Activated T-cell treated with anti-CD3 and anti-CD28 coated beads for 1 hour (primary cell): ENCODE data around the gene ARID3C.

Experiments used
- DNase-seq: peaks from one replicate; pipeline ENCODE4 v3.0.0-alpha.2; 2020; ENCODE audit warnings: low read depth

The ARID3C gene

GRCh38 chr9:34628656-34629490 is at the start of gene ARID3C:
Gene ARID3C (minus strand): TSS chr9:34629066. CDS start chr9:34628014, 1,052 bp downstream.
- DNase-seq = no peak

DNA sequence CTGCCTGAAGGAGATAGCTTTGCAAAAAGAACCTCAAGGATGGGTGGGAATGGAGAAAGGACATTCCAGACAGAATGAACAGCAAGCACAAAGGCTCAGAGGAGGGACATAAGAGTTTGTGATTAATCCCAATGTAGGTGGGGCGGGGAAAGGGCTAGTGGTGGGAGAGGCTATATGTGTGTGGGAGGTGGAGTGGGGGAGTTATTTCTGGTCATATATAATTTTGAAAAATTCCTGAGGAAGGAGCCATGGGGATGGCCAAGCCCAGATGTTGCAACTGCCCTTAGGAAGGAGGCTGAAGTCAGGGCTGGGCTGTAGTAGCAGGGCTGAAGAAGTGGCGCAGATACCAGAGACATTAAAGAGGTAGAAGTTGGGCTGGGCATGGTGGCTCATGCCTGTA is 47.0 kb upstream of the ARID3C start:
- DNase-seq = no peak

DNA sequence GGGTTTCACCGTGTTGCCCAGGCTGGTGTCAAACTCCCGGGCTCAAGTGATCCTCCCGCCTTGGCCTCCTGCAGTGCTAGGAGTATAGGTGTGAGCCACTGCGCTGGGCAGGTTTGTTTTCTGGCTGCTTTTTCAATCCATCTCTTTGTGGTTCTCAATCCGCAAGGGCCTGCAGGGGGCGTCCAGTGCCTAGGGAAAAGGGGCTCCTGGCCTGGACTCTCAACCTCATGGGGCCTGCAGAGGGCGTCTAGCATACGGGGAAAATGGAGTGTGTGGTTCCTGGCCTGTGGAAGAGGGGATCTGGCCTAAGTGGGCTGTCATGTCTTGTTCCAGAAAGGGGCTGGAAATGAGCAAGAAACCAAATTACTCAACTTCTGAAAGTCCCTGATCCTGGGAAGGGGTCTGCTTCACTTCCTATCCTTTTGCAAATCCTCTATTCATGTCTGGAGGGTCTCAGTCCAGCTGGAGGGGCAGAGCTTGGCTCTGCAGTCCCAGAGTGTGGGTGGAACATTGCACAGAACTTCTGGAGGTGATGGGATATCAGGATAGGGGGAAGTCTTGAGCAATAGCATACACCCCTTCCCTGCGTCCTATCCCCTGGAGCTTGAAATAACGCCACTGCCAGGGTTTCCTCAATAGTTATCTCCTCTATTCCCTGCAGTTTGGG is 46.3 kb upstream of the ARID3C start:
- DNase-seq = peak; percentile 47

- DNase-seq = no peak
Measured at GRCh38 chr9:34674440-34674839, 45.6 kb upstream of the ARID3C start.

GRCh38 chr9:34671307-34671706 is 42.4 kb upstream of the ARID3C start:
- DNase-seq = no peak

DNA sequence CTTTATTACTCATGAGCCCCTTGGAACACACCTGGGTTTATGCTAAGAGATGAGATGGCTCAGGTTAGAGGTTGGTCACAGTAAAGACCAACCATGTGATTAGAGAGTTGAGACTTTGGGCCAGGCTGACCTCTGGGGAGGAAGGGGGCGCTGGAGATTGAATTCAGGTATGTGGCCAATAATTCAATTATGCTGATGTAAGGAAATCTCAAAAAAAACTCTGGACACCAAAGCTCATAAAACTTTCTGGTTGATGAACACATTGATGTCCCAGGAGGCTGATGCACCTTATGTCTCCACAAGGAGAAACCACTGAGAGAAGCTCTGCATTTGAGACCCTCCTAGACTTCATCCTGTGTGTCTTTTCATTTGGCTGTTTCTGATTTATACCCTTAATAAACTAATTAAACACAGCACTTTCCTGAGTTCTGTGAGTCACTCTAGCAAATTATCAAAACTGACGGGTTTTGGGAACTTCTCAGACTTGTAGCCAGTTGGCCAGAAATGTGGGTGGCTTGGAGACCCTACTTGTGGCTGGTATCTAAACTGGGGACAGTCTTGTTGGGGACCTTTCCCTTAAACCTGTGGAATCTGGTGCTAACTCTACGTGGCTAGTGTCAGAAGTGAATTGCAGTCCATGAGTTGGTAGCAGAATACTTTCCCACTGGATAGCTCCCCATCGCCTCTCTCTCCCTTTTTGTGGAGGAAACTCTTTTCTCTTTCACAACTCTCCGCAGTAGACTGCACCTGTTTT is 41.1 kb upstream of the ARID3C start:
- DNase-seq = no peak

DNA sequence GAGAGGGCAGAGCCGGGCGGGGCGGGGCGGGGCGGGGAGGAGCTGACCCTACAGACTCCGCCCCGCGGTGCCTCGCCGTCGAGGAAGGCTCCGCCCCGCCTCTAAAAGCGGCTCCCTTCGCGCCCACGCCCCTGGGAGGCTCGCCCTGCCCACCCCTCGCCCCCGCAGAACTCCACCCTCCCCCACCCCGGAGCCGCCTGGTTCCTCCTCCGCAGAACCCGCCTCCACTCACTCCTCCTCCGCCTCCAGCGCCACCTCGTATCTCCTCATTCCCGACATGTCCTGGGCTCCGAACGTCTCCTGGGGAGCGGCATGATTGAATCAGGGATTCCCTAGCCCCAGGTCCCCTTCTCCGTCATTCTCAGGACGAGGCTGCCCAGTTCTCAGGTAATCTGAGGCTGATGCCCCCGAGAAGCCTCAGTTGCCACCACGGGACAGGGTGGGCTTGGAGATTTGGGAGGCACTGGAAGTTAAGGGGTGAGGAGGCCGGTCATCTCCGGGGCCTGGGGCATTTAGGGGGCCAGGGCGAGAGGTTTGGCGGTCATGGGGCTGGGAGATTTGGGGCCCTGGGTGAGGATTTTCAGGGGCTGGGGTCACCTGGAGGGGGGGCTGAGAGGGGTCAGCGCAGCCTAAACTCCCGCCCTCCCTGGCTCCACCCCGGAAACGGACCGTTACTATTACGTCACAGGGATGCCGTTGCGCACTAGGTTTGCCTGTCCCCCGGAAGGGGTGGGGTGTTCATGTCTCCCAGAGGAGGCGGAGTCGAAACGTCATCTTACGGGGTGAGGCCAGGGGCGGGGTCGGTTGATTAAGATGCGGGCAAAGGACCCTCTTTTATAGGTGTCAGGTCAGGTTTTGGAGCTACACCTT is 36.8 kb upstream of the ARID3C start:
- peak; percentile 85 for DNase-seq

DNA sequence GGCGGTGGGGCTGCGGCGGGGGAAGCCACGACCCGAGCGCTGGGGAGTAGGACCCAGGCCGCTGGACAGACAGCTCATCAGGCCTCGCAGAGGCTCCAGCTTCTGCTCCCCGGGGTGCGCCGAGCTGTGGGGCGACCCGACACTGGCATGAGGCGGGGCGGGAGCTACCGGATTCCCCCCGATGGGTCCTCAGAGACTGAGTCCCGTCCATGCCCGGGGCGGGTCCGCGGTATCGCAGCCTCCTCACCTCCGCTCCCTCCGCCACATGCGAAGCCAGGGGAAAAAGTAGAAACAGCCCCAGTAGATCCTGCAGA is 36.2 kb upstream of the ARID3C start:
- DNase-seq = no peak

GRCh38 chr9:34664281-34665066 is 35.6 kb upstream of the ARID3C start:
- DNase-seq = peak; percentile 70

DNA sequence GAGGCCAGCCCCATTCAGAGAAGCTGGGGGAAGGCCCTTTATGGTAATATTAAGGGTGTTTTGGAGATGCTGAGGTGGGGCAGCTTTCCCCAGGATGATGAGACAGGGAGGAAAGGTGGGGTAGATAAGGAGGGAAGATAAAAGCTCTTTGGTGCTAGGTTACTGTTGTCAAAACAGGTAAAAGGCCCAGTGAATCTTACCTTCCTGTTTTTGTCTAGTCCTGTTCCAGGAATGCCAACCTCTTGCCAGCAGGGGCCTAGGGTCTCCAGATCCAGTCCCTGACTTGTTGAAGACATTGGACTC is 34.4 kb upstream of the ARID3C start:
- no peak for DNase-seq

DNA sequence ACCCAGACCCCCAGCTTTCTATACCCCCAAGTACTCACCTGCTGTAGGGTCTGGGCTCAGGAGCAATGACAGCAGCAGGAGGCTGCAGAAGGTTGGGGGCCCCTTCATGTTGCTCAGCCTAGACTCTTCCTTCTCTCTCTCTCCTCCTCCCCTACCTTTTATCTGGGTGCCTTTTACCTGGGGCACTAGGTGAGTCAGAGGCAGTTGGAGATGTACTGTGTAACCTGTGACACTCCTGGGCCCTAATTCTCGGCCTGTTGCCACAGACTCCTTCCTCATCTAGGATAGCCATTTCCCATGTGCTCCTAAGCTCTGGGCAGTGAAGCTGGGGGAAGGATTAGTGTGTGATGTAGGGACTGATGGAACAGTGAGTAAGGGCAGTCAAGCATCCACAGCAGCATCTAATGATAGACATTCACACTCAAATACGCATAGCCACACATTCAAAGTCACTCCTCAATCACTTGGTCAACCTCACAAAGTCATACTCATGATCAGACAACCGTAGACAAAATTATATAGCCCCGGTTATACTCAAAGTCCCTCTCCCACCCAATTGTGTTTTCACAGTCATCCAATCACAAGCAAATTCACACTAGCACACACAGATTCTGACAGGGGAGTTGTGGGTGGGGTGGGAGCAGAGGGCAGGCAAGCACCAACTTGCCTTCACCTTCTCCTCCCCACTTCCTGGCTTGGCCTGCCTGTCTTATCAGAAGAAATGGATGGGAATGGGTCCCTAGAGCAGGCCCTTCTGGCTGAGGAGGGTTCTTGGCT is 33.8 kb upstream of the ARID3C start, which contains the start of gene CCL27:
Gene CCL27 (minus strand): TSS at position 132 of the 777 bp plus-strand sequence. CDS start 24 bp downstream, at position 108.
- DNase-seq = no peak

GRCh38 chr9:34659592-34660253 is 30.9 kb upstream of the ARID3C start:
- DNase-seq = no peak

DNA sequence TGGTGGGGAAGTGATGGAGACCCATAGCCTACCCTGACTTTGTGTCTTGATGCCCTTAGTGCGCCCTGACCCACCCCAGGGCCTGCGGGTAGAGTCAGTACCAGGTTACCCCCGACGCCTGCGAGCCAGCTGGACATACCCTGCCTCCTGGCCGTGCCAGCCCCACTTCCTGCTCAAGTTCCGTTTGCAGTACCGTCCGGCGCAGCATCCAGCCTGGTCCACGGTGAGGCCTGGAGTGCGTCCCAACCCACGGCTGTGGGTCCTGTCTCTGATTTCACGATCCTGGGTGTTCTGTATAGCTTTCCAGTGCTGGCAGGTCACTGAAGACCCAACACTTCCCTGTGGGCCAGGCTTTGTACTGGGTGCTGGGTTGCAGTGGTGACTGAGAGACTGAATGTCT is 29.6 kb upstream of the ARID3C start:
- no peak for DNase-seq

DNA sequence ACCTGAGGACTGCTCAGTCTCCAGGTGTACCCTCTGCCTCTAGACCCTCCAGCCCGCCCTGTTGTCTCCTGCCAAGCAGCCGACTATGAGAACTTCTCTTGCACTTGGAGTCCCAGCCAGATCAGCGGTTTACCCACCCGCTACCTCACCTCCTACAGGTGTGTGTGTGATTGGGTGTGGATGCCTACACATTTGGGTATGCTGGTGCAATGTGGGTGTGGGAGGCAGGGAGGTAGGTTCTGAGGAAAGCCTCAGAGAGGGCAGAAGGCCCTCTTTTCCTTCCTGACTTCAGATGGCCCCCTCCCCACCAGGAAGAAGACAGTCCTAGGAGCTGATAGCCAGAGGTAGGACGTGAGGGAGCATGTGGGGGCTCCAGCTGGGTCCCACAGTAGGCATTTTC is 28.1 kb upstream of the ARID3C start:
- DNase-seq = no peak

DNA sequence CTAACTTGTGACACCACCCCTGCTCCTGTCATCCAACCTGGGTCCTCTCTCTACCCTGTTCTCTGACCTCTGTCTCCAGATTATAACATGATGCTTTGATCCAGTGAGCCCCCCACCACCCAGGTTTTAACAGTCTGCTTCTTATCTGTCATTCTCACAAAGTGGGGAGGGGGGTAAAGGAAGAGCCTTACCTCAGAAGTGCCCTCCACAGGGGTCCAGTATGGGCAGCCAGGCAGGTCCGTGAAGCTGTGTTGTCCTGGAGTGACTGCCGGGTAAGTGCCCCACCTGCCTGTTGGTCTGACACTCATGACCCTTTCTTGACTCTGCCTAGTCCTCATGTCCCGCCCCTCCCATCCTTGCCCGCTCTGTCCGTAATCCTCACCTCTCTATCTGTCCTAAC is 26.5 kb upstream of the ARID3C start:
- DNase-seq = no peak

GRCh38 chr9:34654323-34655051 is 25.6 kb upstream of the ARID3C start:
- no peak for DNase-seq

DNA sequence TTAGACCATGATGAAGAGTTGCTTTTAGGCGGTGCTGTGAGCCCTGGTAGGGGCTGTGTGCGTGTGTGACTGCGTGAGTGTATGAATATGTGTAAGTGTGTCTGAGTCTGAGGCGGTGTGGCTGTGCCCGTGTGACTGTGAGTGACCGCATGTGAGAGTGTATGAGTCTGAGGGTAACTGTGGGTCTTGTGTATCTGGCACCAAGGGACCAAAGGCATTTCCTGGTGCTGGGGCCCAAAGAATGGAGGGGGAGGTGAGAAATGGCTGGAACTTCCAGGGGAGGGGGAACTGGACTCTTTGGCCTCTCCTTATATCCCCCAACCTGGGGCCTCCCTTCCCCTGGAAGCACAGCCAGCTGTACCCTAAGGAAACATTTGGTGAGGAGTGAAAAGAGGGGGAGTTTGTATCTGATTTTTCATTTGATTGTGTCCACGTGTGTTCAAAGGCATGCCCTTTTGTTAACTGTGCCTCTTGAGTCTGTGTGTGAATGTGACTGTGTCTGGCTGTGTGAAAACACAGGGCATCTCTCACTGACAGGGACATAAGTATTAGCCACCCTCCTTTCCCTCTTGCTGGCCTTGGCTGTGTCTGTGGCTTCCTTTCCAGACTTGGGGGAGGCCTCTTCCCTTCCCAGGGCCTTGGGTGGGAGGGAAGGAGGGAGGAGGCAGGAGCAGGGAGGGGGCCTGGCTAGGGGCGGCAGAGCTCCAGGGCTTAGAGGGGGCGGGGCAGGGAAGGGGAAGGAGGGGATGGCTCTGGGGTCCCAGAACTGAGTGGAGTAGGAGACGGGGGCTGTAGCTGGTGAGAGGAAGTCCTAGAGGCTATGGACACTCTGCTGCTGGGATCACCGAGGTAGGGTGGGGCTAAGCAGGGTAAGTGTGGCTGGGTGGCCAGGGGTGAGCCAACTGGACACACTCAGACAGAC is 24.5 kb upstream of the ARID3C start:
- no peak for DNase-seq

DNA sequence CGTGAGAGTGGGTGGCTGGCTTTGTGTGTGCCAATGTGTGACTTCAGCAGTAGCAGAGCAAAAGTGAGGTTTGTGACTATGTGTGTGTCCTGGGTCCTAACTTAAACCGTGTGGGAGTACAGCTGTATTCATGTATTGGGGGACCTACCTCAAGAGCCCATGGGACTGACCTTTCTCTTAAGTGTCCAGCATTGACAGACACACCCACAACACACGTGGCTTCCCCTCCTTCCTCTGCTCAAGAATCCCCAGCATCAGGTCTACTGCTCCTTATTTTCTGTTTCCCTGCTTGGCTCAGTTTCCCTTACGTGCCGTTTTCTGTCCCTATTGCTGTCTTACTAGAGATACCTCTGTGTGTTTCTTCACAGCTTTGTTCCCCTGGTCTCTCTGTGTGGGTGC is 23.7 kb upstream of the ARID3C start:
- DNase-seq = no peak
